Adrenal gland (tissue), 5 donors: Measurements from ENCODE around the gene AKAP13.

ENCODE experiments used
- CTCF ChIP-seq, 6 experiments: fragments of 450-650 bp in 4 of 6; fragments of 200-600 bp in 2 of 6; sonication (generic) in 1 of 6; IDR thresholded peaks; 1 replicate in 5 of 6; 2 replicates in 1 of 6; pipeline versions ENCODE4 v1.5.1 to v1.8.0; 2016 to 2021; ENCODE audit warnings: antibody characterized with exemption in 6 of 6, mild to moderate bottlenecking in 2 of 6, moderate library complexity in 1 of 6
- POLR2A ChIP-seq, 2 donors: fragments of 450-650 bp; IDR thresholded peaks; one replicate each; pipeline ENCODE4 v1.6.1; 2017; ENCODE audit warnings: antibody characterized with exemption in 2 of 2, mild to moderate bottlenecking in 2 of 2, moderate library complexity in 1 of 2
- donor health status: DM: no; HTN: no; CAD: no.

DNA sequence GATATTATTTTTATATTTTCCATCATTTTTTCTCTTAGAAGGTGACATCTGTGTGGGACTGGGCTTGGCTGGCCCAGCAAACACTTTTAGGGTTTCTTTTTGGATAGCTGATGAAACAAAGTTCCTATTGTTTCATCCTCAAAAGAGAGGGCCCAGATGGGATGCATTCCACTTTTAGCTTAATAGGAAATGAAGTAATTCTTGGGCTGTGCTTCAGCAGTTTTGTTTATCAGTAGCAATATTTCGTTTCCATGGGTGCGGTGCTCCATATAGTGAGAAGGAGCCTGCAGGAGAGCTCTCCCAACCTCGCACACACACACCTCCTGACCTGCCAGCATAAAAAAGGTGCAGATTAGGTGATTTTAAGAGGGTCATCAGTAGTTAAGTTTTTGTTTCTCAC is 147.5 kb downstream of the AKAP13 start:
- no peak for TF ChIP-seq CTCF (IDR thresholded peaks at IDR 0.05)
- TF ChIP-seq POLR2A (IDR thresholded peaks at IDR 0.05), result no peak
